HepG2 (cell line): ENCODE results near the gene ZNF223. TPM values are rescaled to one million over a fixed set of nuclear protein-coding genes. Genes with fewer than 3 reads are reported as not detected.

Source experiments
- ARID5B ChIP-seq: IDR thresholded peaks from 2 replicates; pipeline ENCODE4 v1.4.0; 2020; ENCODE audit warnings: mild to moderate bottlenecking, missing genetic modification reagents
- CENPX ChIP-seq: sonication (generic); formaldehyde crosslinking; IDR thresholded peaks from 2 replicates; pipeline ENCODE4 v1.9.0; 2021; ENCODE audit warnings: mild to moderate bottlenecking, missing genetic modification reagents, moderate library complexity
- CHD2 ChIP-seq: IDR thresholded peaks from 2 replicates; pipeline ENCODE4 v1.6.1; 2011; ENCODE audit warnings: low read depth, low read length, improper control_type of control experiment
- DR1 ChIP-seq: sonication (generic); formaldehyde crosslinking; IDR thresholded peaks from 2 replicates; pipeline ENCODE4 v1.8.0; 2021; ENCODE audit warnings: mild to moderate bottlenecking, missing genetic modification reagents, inconsistent platforms
- DRAP1 ChIP-seq: IDR thresholded peaks from 2 replicates; pipeline ENCODE4 v1.6.1; 2016; ENCODE audit warnings: missing genetic modification reagents, missing compliant biosample characterization
- EZH2 ChIP-seq: conservative IDR thresholded peaks from 2 replicates; pipeline ENCODE4 v1.6.1; 2012; ENCODE audit warnings: mild to moderate bottlenecking, low read depth, low read length, moderate library complexity
- FOXA3 ChIP-seq: IDR thresholded peaks from 2 replicates; pipeline ENCODE4 v1.6.1; 2016; ENCODE audit warnings: missing genetic modification reagents, missing compliant biosample characterization
- GATAD1 ChIP-seq: IDR thresholded peaks from 2 replicates; pipeline ENCODE4 v1.6.1; 2016; ENCODE audit warnings: missing genetic modification reagents, missing compliant biosample characterization
- HDAC1 ChIP-seq: sonication (generic); formaldehyde crosslinking; IDR thresholded peaks from 2 replicates; pipeline ENCODE4 v1.5.1; 2020; ENCODE audit warnings: mild to moderate bottlenecking, missing genetic modification reagents
- KMT2B ChIP-seq: IDR thresholded peaks from 2 replicates; pipeline ENCODE4 v1.6.1; 2016; ENCODE audit warnings: missing genetic modification reagents, missing compliant biosample characterization
- NFIC ChIP-seq: IDR thresholded peaks from 2 replicates; pipeline ENCODE4 v1.6.1; 2012; ENCODE audit warnings: mild to moderate bottlenecking, low read length, inconsistent platforms
- NR2F1 ChIP-seq, 2 experiments: fragments of 450-650 bp in 1 of 2; formaldehyde crosslinking in 1 of 2; IDR thresholded peaks; 2 replicates each; pipeline versions ENCODE4 v1.5.0 to v1.6.1; 2016 to 2020; ENCODE audit warnings: mild to moderate bottlenecking in 1 of 2, missing compliant biosample characterization in 1 of 2, missing genetic modification reagents in 1 of 2, moderate library complexity in 1 of 2
- SOX6 ChIP-seq, 2 experiments: fragments of 450-650 bp in 1 of 2; sonication (generic) in 1 of 2; formaldehyde crosslinking in 1 of 2; IDR thresholded peaks; 2 replicates each; pipeline versions ENCODE4 v1.4.0 to v1.6.1; 2017 to 2020; ENCODE audit warnings: antibody characterized with exemption in 1 of 2, mild to moderate bottlenecking in 1 of 2, missing genetic modification reagents in 1 of 2
- ZBTB38 ChIP-seq: sonication (generic); formaldehyde crosslinking; IDR thresholded peaks from 2 replicates; pipeline ENCODE4 v1.5.1; 2020; ENCODE audit warnings: mild to moderate bottlenecking, missing genetic modification reagents
- ZNF143 ChIP-seq: sonication (generic); formaldehyde crosslinking; IDR thresholded peaks from 2 replicates; pipeline ENCODE4 v1.4.0; 2020; ENCODE audit warnings: missing genetic modification reagents
- ZNF263 ChIP-seq: sonication (generic); formaldehyde crosslinking; IDR thresholded peaks from 2 replicates; pipeline ENCODE4 v1.4.0; 2020; ENCODE audit warnings: missing genetic modification reagents
- ZNF619 ChIP-seq: sonication (generic); formaldehyde crosslinking; IDR thresholded peaks from 2 replicates; pipeline ENCODE4 v1.4.0; 2020; ENCODE audit warnings: mild to moderate bottlenecking, missing genetic modification reagents
- ZNF776 ChIP-seq: sonication (generic); formaldehyde crosslinking; IDR thresholded peaks from 2 replicates; pipeline ENCODE4 v1.4.0; 2020; ENCODE audit warnings: mild to moderate bottlenecking, missing genetic modification reagents
- ZNF879 ChIP-seq: sonication (generic); formaldehyde crosslinking; IDR thresholded peaks from 2 replicates; pipeline ENCODE4 v1.8.1; 2023; ENCODE audit warnings: missing genetic modification reagents
- polyA plus RNA-seq, 8 experiments: library from polyadenylated mRNA; depleted of rRNA in 3 of 8; stranded (reverse) in 7 of 8; unstranded in 1 of 8; fragments of >200 nt; fragmentation: Illumina TruSeq in 4 of 8; extraction: Trizol in 4 of 8; gene quantifications; 2 replicates each; pipeline versions ENCODE4 v1.2.1 to v1.2.3, GENCODE V29; 2011 to 2016; ENCODE audit warnings: low read depth in 4 of 8, missing spikeins in 1 of 8, mixed read lengths in 1 of 8; ENCODE audit not compliant: insufficient read depth in 1 of 8
- total RNA-seq, 5 experiments: library from RNA; depleted of rRNA; stranded (reverse); fragments of >200 nt; fragmentation: Illumina TruSeq; extraction: Trizol; gene quantifications; 2 replicates each; pipeline ENCODE4 v1.2.3, GENCODE V29; 2016; ENCODE audit warnings: low read depth in 1 of 5
- TF ChIP-seq, protein P1 (sequence below): IDR thresholded peaks from 2 replicates; pipeline ENCODE4 v1.6.1; 2016; ENCODE audit warnings: low read depth, control low read depth

Gene ZNF223
- total and polyA plus RNA-seq, 2 of the 13 experiments (the other 11 are each of a cell fraction or from before 2014, with no cell fraction given), result 2.0 to 4.8 TPM

GRCh38 chr19:44113138-44113783, 61.4 kb downstream of the ZNF223 start, which contains the start of gene ZNF225 (continued):
- TF ChIP-seq ARID5B (CRISPR knock-in tag) (peak; percentile 18; the same call in 1 of the 2 replicates), ZBTB38 (CRISPR knock-in tag) (no peak), GATAD1 (CRISPR knock-in tag) (peak; percentile 83), DRAP1 (CRISPR knock-in tag) (peak; percentile 40), FOXA3 (CRISPR knock-in tag) (peak; percentile 58), SOX6 (IDR thresholded peaks at IDR 0.05) (no peak), SOX6 (CRISPR knock-in tag; IDR thresholded peaks at IDR 0.05) (peak; percentile 64), EZH2 (no peak), ZNF263 (no peak), NR2F1 (CRISPR knock-in tag; IDR thresholded peaks at IDR 0.05) (0 out of 4 replicates have a peak, but pooled peaks of 1 of the 2 experiments have one; percentile 22), ZNF143 (CRISPR knock-in tag) (peak; percentile 99), ZNF879 (CRISPR knock-in tag) (peak; percentile 23; the same call in 1 of the 2 replicates), HDAC1 (CRISPR knock-in tag) (peak; percentile 62), KMT2B (CRISPR knock-in tag) (peak; percentile 82; the same call in 1 of the 2 replicates), NFIC (0 out of 2 replicates have a peak, but pooled peaks have one; percentile 55), CENPX (CRISPR knock-in tag) (no peak), DR1 (CRISPR knock-in tag) (no peak), CHD2 (peak; percentile 80), ZNF776 (CRISPR knock-in tag) (no peak), ZNF619 (CRISPR knock-in tag) (peak; percentile 59; the same call in 1 of the 2 replicates)
- TF ChIP-seq, protein P1, sequence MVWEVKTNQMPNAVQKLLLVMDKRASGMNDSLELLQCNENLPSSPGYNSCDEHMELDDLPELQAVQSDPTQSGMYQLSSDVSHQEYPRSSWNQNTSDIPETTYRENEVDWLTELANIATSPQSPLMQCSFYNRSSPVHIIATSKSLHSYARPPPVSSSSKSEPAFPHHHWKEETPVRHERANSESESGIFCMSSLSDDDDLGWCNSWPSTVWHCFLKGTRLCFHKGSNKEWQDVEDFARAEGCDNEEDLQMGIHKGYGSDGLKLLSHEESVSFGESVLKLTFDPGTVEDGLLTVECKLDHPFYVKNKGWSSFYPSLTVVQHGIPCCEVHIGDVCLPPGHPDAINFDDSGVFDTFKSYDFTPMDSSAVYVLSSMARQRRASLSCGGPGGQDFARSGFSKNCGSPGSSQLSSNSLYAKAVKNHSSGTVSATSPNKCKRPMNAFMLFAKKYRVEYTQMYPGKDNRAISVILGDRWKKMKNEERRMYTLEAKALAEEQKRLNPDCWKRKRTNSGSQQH, result 0 out of 2 replicates have a peak, but pooled peaks have one; percentile 50
